Measurements from ENCODE around the gene S100A4.

S100A4 gene

DNA sequence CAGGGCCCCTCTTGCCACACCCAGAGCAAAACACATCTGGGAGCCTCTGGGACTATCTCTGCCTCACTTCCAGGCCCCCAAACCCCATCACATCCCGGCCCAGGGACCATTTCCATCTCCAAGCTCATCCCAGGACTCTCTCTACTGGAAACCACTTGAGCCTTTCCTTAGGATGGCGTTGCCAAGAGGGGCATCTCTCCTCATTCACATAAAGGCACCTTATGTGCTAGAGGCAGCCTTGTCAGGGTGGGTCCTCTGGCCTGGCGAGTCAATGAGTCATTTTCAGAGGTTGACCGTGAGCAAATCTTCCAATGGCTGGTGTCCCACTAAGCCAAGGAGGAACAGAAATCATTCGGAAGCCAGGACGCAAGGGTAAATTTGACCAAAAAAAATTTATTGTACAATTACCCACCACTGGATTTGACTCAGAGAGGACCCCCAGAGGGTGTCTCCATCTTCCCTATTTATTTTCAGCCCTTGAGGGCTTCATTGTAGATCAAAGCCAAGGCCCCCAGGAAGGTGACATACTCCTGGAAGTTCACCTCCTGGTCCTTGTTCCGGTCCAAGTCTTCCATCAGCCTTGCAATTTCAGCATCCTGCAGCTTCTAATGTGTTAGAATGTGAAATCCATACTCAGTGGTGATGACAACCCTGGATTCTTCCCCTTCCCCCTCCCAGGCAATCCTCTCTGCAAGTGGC is 11.2 kb downstream of the S100A4 start:
- Mint-ChIP-seq H3K4me3 (peak overlapping the region in 2 of 3 experiments; percentile 19 to 34), H3K27ac (peak overlapping the region in 1 of 3 experiments; percentile 38), H3K36me3 (ENCODE audit: low read depth) (no peaks in the 10 kb centered on the region), H3K27me3 (ENCODE audit: low read depth) (peaks cover 4% of the 10 kb centered on the region), H3K4me1 (peaks cover 38% of the 10 kb centered on the region), H3K9me3 (no peaks in the 10 kb centered on the region)
- TF ChIP-seq, protein P1, sequence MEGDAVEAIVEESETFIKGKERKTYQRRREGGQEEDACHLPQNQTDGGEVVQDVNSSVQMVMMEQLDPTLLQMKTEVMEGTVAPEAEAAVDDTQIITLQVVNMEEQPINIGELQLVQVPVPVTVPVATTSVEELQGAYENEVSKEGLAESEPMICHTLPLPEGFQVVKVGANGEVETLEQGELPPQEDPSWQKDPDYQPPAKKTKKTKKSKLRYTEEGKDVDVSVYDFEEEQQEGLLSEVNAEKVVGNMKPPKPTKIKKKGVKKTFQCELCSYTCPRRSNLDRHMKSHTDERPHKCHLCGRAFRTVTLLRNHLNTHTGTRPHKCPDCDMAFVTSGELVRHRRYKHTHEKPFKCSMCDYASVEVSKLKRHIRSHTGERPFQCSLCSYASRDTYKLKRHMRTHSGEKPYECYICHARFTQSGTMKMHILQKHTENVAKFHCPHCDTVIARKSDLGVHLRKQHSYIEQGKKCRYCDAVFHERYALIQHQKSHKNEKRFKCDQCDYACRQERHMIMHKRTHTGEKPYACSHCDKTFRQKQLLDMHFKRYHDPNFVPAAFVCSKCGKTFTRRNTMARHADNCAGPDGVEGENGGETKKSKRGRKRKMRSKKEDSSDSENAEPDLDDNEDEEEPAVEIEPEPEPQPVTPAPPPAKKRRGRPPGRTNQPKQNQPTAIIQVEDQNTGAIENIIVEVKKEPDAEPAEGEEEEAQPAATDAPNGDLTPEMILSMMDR (IDR thresholded peaks at IDR 0.05; ENCODE audit: unreplicated experiment in 3 of 3): no peak

DNA sequence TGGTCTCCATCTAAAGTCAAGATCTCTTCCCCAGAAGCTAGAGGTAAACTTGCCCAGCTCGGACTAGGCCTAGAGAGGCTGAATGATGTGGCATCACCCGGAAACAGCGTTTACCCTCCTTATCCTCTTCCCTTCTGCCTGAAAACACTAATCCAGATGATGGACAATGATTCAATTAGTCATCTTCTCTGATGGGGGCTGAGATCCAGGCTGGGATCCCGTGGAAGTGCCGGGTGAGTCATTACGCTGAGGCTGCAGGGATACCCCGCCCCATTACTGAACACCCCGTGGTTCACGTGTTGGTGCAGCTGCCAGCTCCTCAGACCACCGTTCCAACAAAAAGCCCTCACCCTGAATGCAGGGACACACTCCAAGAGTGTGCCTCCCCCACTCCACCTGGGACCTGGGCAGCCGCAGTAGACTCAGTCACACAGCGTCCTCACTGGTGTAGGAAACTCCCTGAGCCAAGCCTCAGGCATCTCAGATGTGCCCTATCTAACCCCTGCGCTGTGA is 11.9 kb downstream of the S100A4 start:
- TF ChIP-seq, protein P1 (IDR thresholded peaks at IDR 0.05; ENCODE audit: unreplicated experiment in 3 of 3): no peak
- Mint-ChIP-seq H3K36me3 (ENCODE audit: low read depth) (no peaks in the 10 kb centered on the region), H3K27ac (peak overlapping the region in 2 of 3 experiments; percentile 25 to 38), H3K4me1 (peaks cover 38% of the 10 kb centered on the region), H3K4me3 (peak overlapping the region in 2 of 3 experiments; percentile 31 to 61), H3K27me3 (ENCODE audit: low read depth) (peaks cover 4% of the 10 kb centered on the region), H3K9me3 (no peaks in the 10 kb centered on the region)

DNA sequence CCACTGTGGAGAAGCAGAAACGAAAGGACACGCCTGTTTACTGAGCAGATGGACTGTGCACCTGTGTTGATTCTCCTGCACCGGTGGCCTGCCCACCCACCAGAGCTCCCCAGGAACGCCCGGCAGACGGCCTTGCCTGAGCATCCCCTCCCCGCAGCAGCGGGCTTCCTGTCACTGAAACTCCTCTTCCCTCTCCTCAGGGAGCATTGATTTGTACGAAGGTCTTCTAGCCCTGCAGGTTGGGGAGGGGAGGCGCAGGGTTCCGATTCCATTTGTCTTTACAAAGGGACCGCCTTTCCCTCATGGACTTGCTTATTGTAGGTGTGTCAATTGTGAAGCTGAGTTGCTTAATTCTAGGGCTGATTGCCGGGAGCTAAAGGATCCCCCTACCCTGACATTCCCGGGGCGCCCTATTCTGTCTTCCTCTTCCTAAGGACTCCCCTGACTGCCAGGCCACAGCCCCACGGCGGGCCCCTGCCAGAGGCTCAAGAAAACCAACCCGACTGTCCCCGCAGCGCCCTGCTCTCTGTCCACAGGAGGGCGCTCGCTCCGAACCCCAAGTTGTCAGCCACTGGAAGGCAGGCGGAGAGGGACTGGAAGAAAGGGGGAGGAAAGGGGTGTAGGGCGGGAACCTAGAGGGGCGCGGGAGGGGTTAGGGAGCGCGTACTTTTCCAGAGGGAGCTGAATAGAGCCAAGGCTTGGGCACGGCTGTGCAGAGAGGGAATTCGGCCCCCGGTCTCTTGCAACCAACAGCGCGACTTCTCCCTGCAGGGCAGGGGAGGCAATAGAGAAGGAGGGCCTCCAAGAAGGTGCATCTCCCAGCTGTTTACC is 12.6 kb downstream of the S100A4 start:
- no peaks in the 10 kb centered on the region for H3K36me3 Mint-ChIP-seq (ENCODE audit: low read depth)
- peaks cover 4% of the 10 kb centered on the region for H3K27me3 Mint-ChIP-seq (ENCODE audit: low read depth)
- peaks cover 38% of the 10 kb centered on the region for H3K4me1 Mint-ChIP-seq
- TF ChIP-seq, protein P1 (IDR thresholded peaks at IDR 0.05; ENCODE audit: unreplicated experiment in 3 of 3): peak; percentile 78 to 87 (median 79)
- H3K4me3 Mint-ChIP-seq: peak overlapping the region; percentile 40 to 61 (median 52)
- H3K27ac Mint-ChIP-seq: peak overlapping the region; percentile 17 to 82 (median 38)
- no peaks in the 10 kb centered on the region for H3K9me3 Mint-ChIP-seq

DNA sequence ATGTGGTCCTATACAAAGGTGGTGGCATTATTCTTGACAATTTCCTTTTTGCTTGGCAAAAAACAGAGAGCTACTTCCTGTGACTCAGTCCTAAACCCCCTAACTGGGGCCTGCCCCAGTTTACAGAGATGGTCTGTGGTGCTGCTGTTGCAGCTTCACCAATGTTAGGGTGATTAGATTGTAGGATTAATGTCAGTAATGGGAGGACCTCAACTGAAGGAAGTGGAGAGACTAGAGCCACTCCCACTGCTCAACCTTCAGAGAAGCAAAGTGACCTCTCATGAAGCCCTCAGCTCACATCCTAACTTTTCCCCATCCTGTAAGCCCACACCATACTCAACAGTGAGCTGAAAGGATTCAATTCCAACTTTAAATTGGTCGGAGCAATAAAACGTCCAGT is 13.4 kb downstream of the S100A4 start:
- Mint-ChIP-seq H3K27me3 (ENCODE audit: low read depth) (peaks cover 4% of the 10 kb centered on the region), H3K4me3 (peak overlapping the region in 1 of 3 experiments; percentile 23), H3K4me1 (peaks cover 38% of the 10 kb centered on the region), H3K27ac (peak overlapping the region in 1 of 3 experiments; percentile 38), H3K9me3 (no peaks in the 10 kb centered on the region), H3K36me3 (ENCODE audit: low read depth) (no peaks in the 10 kb centered on the region)
- TF ChIP-seq, protein P1 (IDR thresholded peaks at IDR 0.05; ENCODE audit: unreplicated experiment in 3 of 3): no peak

DNA sequence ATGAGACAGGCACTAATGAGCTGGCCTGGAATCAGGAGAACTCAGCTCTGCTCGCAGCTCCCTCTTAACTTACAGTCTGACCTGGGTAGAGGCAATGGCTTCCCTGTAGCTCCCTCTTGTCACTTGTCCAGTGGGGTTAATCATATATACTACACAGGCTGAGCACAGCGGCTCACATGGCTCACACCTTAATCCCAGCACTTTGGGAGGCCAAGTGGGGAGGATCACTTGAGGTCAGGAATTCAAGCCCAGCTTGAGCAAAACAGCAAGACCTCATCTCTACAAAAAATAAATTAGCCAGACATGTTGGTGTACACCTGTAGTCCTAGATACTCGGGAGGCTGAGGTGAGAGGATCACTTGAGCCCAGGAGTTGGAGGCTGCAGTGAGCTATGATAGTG is 14.0 kb downstream of the S100A4 start:
- TF ChIP-seq, protein P1 (IDR thresholded peaks at IDR 0.05; ENCODE audit: unreplicated experiment in 3 of 3): no peak
- no peak overlapping the region for H3K4me3 Mint-ChIP-seq
- peaks cover 39% of the 10 kb centered on the region for H3K4me1 Mint-ChIP-seq
- H3K9me3 Mint-ChIP-seq: no peaks in the 10 kb centered on the region
- no peak overlapping the region for H3K27ac Mint-ChIP-seq
- peaks cover 2% of the 10 kb centered on the region for H3K27me3 Mint-ChIP-seq (ENCODE audit: low read depth)
- H3K36me3 Mint-ChIP-seq (ENCODE audit: low read depth): no peaks in the 10 kb centered on the region

Measured in nephron (organoid).